CD14-positive monocyte (primary cell): ENCODE data around the gene ACSM6. TPM values are rescaled to one million over a fixed set of nuclear protein-coding genes. Genes with fewer than 3 reads are reported as not detected.

Experiments used
- DNase-seq, 3 donors: peaks; one replicate each; pipeline ENCODE4 v3.0.0-alpha.2; 2011 to 2022
- H2AFZ ChIP-seq: 2 replicates; pipeline ENCODE4 v1.6.0; 2012; ENCODE audit warnings: mild to moderate bottlenecking, low read depth, low read length, inconsistent platforms; ENCODE audit not compliant: insufficient read depth, poor library complexity, severe bottlenecking
- H3K27ac ChIP-seq, 2 donors: 1 replicate in 1 of 2; 2 replicates in 1 of 2; pipeline ENCODE4 v1.5.1; 2012 to 2013; ENCODE audit warnings: low read length in 2 of 2, control low read depth in 1 of 2, inconsistent platforms in 1 of 2, low read depth in 1 of 2, mild to moderate bottlenecking in 1 of 2
- H3K27me3 ChIP-seq, 2 donors: one replicate each; pipeline versions ENCODE4 v1.6.0 to v1.6.1; 2011 to 2013; ENCODE audit warnings: low read length in 2 of 2; ENCODE audit not compliant: control insufficient read depth in 2 of 2, insufficient read depth in 2 of 2
- H3K36me3 ChIP-seq, 2 donors: replicated peaks in 1 of 2; 1 replicate in 1 of 2; 2 replicates in 1 of 2; pipeline versions ENCODE4 v1.5.1 to v1.6.1; 2012 to 2013; ENCODE audit warnings: low read length in 2 of 2, control low read depth in 1 of 2, inconsistent platforms in 1 of 2, mild to moderate bottlenecking in 1 of 2; ENCODE audit not compliant: insufficient read depth in 2 of 2, control insufficient read depth in 1 of 2
- H3K4me1 ChIP-seq, 2 donors: 1 replicate in 1 of 2; 2 replicates in 1 of 2; pipeline versions ENCODE4 v1.5.1 to v1.6.1; 2012 to 2013; ENCODE audit warnings: low read length in 2 of 2, control low read depth in 1 of 2, inconsistent platforms in 1 of 2, mild to moderate bottlenecking in 1 of 2, moderate library complexity in 1 of 2; ENCODE audit not compliant: insufficient read depth in 2 of 2, control insufficient read depth in 1 of 2
- H3K4me2 ChIP-seq: replicated peaks from 2 replicates; pipeline ENCODE3; 2012; ENCODE audit warnings: low read length, moderate library complexity, mild to moderate bottlenecking; ENCODE audit not compliant: poor library complexity, severe bottlenecking; ENCODE audit errors: extremely low read depth
- H3K4me3 ChIP-seq, 3 experiments: fragments of 200-600 bp in 1 of 3; sonication (generic) in 1 of 3; replicated peaks in 1 of 3; 1 replicate in 2 of 3; 2 replicates in 1 of 3; pipeline ENCODE4 v1.5.1; 2011 to 2013; ENCODE audit warnings: low read length in 3 of 3, mild to moderate bottlenecking in 3 of 3, control low read depth in 2 of 3, low read depth in 2 of 3, inconsistent platforms in 1 of 3, moderate library complexity in 1 of 3
- H3K79me2 ChIP-seq: 2 replicates; pipeline ENCODE4 v1.6.0; 2012; ENCODE audit warnings: mild to moderate bottlenecking, control low read depth, inconsistent platforms, low read length, moderate library complexity; ENCODE audit not compliant: insufficient read depth
- H3K9ac ChIP-seq: 2 replicates; pipeline ENCODE4 v1.6.0; 2017; ENCODE audit warnings: low read length, mild to moderate bottlenecking; ENCODE audit not compliant: insufficient read depth, poor library complexity, severe bottlenecking
- H3K9me3 ChIP-seq, 2 donors: replicated peaks in 1 of 2; 1 replicate in 1 of 2; 2 replicates in 1 of 2; pipeline versions ENCODE4 v1.5.1 to v1.6.1; 2012 to 2013; ENCODE audit warnings: low read length in 2 of 2, control low read depth in 1 of 2; ENCODE audit not compliant: control insufficient read depth in 1 of 2, insufficient read depth in 1 of 2
- H4K20me1 ChIP-seq: 2 replicates; pipeline ENCODE4 v1.6.0; 2012; ENCODE audit warnings: mild to moderate bottlenecking, low read length, control low read depth, moderate library complexity; ENCODE audit not compliant: insufficient read depth
- H3K27ac Mint-ChIP-seq, 7 donors: one replicate each; pipeline ENCODE4 v1.8.0; 2020; ENCODE audit warnings: mild to moderate bottlenecking in 7 of 7, mixed read lengths in 7 of 7, moderate library complexity in 6 of 7, inconsistent platforms in 2 of 7
- H3K27me3 Mint-ChIP-seq, 3 donors: one replicate each; pipeline ENCODE4 v1.8.0; 2021 to 2022; ENCODE audit warnings: low read depth in 3 of 3, mild to moderate bottlenecking in 3 of 3, mixed read lengths in 3 of 3, moderate library complexity in 3 of 3, inconsistent platforms in 1 of 3
- H3K36me3 Mint-ChIP-seq, 2 donors: one replicate each; pipeline ENCODE4 v1.8.0; 2020; ENCODE audit warnings: mixed read lengths in 2 of 2, inconsistent platforms in 1 of 2, mild to moderate bottlenecking in 1 of 2
- H3K4me1 Mint-ChIP-seq: one replicate; pipeline ENCODE4 v1.8.0; 2020; ENCODE audit warnings: mild to moderate bottlenecking, mixed read lengths
- H3K4me3 Mint-ChIP-seq, 2 donors: one replicate each; pipeline ENCODE4 v1.8.0; 2020; ENCODE audit warnings: mild to moderate bottlenecking in 2 of 2, mixed read lengths in 2 of 2, moderate library complexity in 1 of 2
- H3K9me3 Mint-ChIP-seq, 7 donors: one replicate each; pipeline ENCODE4 v1.8.0; 2020 to 2022; ENCODE audit warnings: mixed read lengths in 7 of 7, mild to moderate bottlenecking in 6 of 7, moderate library complexity in 6 of 7, inconsistent platforms in 2 of 7
- WGBS: methylation state at CpG from one replicate; pipeline ENCODE4 v1.1.5; 2013; ENCODE audit warnings: missing lambda C conversion rate; ENCODE audit not compliant: insufficient coverage; 5-methylcytosine and 5-hydroxymethylcytosine counted together
- intact Hi-C, 2 donors: fragments of 100-400 bp; cut with micrococcal nuclease; formaldehyde crosslinking; loops; one replicate each; pipeline versions ENCODE4 v1.15.0 to v1.15.1; 2023
- polyA plus RNA-seq, 3 donors: library from polyadenylated mRNA; depleted of rRNA in 1 of 3; unstranded in 2 of 3; stranded (reverse) in 1 of 3; fragments of 300-500 nt in 2 of 3; fragments of >200 nt in 1 of 3; fragmentation: Illumina TruSeq in 2 of 3; gene quantifications; 1 replicate in 2 of 3; 2 replicates in 1 of 3; pipeline ENCODE4 v1.2.3, GENCODE V29; 2012 to 2021
- TF ChIP-seq, protein P1 (sequence below): fragments of 200-600 bp; IDR thresholded peaks from one replicate; pipeline ENCODE4 v1.8.0; 2022; ENCODE audit warnings: antibody characterized with exemption, mild to moderate bottlenecking

Gene ACSM6
- polyA plus RNA-seq, 3 donors = not detected

GRCh38 chr10:95260909-95261552 is 67.0 kb downstream of the ACSM6 start:
- no peak for DNase-seq
- intact Hi-C loops = no loop called here

DNA sequence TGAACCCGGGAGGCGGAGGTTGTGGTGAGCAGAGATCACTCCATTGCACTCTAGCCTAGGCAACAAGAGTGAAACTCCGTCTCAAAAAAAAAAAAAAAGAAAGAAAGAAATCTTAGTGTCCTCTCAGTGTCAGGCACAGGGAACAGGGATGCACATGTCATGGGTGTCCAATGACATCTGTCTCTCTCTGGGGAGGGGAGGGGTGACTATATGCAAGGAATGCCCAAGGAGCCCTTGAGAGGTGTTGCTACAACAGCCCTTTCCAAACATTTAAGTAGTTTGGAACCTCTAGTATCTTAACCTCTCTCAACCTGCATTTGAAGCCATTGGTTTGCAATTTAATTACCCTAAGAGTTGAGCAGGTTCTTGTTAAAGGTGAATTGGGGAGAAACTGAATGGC is 67.9 kb downstream of the ACSM6 start:
- Mint-ChIP-seq H3K27ac (peak overlapping the region in 1 of 7 donors; percentile 25), H3K36me3 (no peaks in the 10 kb centered on the region), H3K4me1 (peaks cover 8% of the 10 kb centered on the region), H3K27me3 (peaks cover 0 to 1% (median 0%) of the 10 kb centered on the region in 3 donors), H3K4me3 (no peak overlapping the region), H3K9me3 (peaks cover 0 to 3% (median 0%) of the 10 kb centered on the region in 7 donors)
- WGBS = 94% methylated on average over 3 of the region's 3 CpGs
- no peaks in the 10 kb centered on the region for H3K36me3 ChIP-seq
- no peak for DNase-seq
- peaks cover 0 to 5% of the 10 kb centered on the region in 2 donors for H3K4me1 ChIP-seq
- intact Hi-C loops = no loop called here
- H3K79me2 ChIP-seq = no peaks in the 10 kb centered on the region
- TF ChIP-seq, protein P1, sequence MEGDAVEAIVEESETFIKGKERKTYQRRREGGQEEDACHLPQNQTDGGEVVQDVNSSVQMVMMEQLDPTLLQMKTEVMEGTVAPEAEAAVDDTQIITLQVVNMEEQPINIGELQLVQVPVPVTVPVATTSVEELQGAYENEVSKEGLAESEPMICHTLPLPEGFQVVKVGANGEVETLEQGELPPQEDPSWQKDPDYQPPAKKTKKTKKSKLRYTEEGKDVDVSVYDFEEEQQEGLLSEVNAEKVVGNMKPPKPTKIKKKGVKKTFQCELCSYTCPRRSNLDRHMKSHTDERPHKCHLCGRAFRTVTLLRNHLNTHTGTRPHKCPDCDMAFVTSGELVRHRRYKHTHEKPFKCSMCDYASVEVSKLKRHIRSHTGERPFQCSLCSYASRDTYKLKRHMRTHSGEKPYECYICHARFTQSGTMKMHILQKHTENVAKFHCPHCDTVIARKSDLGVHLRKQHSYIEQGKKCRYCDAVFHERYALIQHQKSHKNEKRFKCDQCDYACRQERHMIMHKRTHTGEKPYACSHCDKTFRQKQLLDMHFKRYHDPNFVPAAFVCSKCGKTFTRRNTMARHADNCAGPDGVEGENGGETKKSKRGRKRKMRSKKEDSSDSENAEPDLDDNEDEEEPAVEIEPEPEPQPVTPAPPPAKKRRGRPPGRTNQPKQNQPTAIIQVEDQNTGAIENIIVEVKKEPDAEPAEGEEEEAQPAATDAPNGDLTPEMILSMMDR = no peak
- H3K9me3 ChIP-seq = no peaks in the 10 kb centered on the region
- H3K27ac ChIP-seq = no peak overlapping the region
- H3K4me3 ChIP-seq = no peak overlapping the region
- H3K4me2 ChIP-seq = no peak overlapping the region
- H3K9ac ChIP-seq = no peak overlapping the region
- H4K20me1 ChIP-seq = no peaks in the 10 kb centered on the region
- no peaks in the 10 kb centered on the region for H3K27me3 ChIP-seq
- H2AFZ ChIP-seq = no peak overlapping the region

More at GRCh38 chr10:95260909-95261552, 67.0 kb downstream of the ACSM6 start:
- no peaks in the 10 kb centered on the region for H3K9me3 ChIP-seq
- no peaks in the 10 kb centered on the region for H3K79me2 ChIP-seq
- Mint-ChIP-seq H3K4me3 (no peak overlapping the region), H3K27ac (peak overlapping the region in 3 of 7 donors; percentile 12 to 66 (median 31)), H3K27me3 (peaks cover 0 to 1% (median 0%) of the 10 kb centered on the region in 3 donors), H3K4me1 (peaks cover 2% of the 10 kb centered on the region), H3K36me3 (no peaks in the 10 kb centered on the region), H3K9me3 (peaks cover 0 to 6% (median 3%) of the 10 kb centered on the region in 7 donors)
- H3K9ac ChIP-seq = no peak overlapping the region
- no peak overlapping the region for H3K27ac ChIP-seq
- H3K4me1 ChIP-seq = no peaks in the 10 kb centered on the region
- H4K20me1 ChIP-seq = no peaks in the 10 kb centered on the region
- H3K36me3 ChIP-seq = no peaks in the 10 kb centered on the region
- no peak overlapping the region for H2AFZ ChIP-seq
- no peaks in the 10 kb centered on the region for H3K27me3 ChIP-seq
- WGBS = 93% methylated on average over 2 of the region's 4 CpGs
- H3K4me2 ChIP-seq = no peak overlapping the region
- H3K4me3 ChIP-seq = no peak overlapping the region
- TF ChIP-seq, protein P1 = no peak
